ENCODE measurements around the gene FANCC.

DNA sequence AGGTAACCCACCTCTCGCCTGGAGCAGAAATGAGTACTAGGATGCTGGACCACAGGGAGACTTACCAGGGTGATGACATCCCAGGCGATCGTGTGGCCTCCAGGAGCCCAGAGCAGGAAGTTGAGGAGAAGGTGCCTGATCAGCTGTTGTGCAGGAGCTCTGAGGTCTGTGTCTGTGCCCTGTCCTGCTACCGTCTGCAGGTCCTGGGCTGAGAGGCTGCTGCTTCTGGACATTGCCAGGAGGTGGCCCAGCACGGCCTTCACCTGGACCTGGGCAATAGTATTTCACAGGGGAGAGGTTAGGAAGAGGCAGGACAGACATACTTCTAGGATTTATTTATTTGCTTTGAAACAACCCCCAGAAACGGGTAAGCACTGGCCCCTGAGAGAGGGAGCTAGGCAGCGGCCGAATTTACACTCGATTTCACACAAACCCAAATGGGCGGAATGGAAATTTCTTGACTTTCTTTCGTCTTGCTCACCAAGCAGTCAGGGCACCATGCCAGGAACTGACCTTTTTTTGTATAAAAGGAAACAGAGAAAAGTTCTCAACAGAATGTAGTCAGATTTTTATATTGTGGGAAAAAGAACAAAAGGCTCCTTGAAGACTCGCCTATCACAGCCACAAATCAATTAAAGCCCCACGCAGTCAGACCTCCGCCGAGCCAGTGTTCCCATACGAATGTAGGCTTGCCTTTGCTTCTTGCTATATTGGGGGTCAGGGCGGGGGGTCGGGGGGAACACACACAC lies 210.3 kb downstream of the FANCC start:
- TF ChIP-seq EZH2 (IDR thresholded peaks at IDR 0.05; ENCODE audit: insufficient read depth, poor library complexity, severe bottlenecking) (no peak), EZH2phosphoT487 (IDR thresholded peaks at IDR 0.05; ENCODE audit: insufficient read depth, low read depth) (no peak)
